ENCODE data around the gene C2orf78. TPM values are rescaled to one million over a fixed set of nuclear protein-coding genes. Genes with fewer than 3 reads are reported as not detected.

Gene C2orf78
- total RNA-seq, 1 donor from 2014 or later, result not detected

- no peak for DNase-seq
These were observed 55.8 kb downstream of the C2orf78 start for GRCh38 chr2:73839653-73840411.

DNA sequence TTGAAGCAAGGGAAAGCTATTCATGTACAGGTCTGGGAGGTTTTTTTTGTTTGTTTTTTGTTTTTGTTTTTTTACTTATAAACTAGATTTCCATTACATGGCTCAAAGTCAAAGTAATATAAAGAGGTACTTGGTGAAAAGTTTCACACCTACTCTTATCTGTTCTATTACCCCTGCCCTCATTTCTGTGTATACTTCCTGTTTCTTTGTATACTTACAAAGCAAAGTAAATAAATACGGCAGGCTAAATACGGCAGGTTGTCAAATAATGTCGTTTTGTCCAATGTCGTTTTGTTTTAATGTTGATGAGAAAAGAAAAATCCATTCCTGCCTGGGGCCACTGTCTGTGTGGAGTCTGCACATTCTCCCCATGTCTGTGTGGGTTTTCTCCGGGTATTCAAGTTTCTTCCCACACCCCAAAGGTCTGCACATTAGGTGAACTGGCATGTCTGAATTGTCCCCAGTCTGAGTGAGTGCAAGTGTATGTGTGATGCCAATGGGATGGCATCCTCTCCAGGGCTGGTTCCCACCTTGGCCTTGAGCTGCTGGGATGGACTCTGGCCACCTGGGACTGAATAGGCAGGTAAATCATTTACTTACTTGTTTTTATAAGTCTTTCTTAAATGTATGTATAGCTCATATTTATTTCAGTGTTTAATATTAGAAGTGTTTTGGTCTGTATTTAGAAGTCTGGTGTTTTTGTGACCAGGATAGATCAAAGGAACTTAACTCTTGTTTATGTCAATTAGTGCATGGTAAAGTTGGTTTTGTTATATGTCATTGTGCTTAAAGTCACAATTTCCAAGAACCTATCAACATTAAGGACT, 58.1 kb downstream of the C2orf78 start:
- no peak for DNase-seq

DNA sequence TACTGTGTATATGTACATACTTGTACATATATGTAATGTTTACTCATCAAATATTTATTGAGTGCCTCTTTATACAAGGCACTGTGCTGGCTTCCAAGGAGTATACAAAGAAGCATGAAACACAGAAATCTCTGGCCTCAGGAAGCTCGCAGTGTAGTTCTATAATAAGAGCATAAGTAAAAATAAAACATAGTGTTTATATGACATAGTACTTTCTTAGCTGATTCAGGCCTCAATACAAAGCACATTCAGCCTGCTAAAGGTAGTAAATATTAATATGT, 58.7 kb downstream of the C2orf78 start:
- no peak for DNase-seq

- DNase-seq, result no peak
These were observed 60.1 kb downstream of the C2orf78 start for GRCh38 chr2:73844087-73844486.

GRCh38 chr2:73850009-73850408, 66.0 kb downstream of the C2orf78 start:
- DNase-seq, result no peak

- no peak for DNase-seq
These were observed 67.3 kb downstream of the C2orf78 start for GRCh38 chr2:73851274-73851673.

DNA sequence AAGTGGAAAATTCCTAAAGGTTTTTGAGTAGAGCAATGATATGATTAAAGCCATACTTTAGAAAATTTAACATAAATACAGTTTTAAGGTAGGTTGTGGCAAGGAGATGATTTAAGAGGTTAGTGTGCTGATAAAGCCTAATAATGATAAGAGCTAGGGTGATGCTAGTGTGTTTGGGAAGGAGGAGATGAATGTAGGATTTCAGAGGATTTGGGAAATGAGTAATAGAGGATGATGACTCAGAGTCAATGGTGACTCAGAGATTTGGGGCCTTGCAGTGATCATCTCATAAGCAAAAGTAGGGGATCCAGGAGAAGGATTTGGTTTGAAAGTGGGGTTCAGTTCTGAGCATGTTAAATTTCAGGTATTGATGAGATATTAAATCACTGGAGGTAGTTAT, 68.0 kb downstream of the C2orf78 start:
- DNase-seq, result no peak

DNA sequence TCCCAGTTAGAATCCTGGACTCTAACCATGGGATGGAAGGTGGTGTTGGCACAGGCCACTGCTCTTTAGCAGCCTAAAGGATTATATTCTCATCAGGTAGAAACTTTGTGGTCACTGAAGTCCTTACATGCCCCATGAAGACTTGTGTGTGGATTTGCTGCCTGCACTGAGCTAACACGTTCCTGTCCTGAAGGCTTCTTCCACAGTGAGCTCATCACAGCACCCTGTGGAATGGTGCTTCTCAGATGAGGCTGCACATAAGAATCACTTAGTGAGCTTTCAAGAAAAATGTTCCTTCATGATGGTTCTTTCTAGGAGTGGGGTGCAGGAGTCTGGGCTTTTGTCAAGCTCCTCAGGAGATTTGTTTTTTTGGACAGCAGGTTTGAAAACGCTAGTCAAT, 71.5 kb downstream of the C2orf78 start:
- no peak for DNase-seq

- DNase-seq, result no peak
These were observed 72.2 kb downstream of the C2orf78 start for GRCh38 chr2:73856214-73856613.

DNA sequence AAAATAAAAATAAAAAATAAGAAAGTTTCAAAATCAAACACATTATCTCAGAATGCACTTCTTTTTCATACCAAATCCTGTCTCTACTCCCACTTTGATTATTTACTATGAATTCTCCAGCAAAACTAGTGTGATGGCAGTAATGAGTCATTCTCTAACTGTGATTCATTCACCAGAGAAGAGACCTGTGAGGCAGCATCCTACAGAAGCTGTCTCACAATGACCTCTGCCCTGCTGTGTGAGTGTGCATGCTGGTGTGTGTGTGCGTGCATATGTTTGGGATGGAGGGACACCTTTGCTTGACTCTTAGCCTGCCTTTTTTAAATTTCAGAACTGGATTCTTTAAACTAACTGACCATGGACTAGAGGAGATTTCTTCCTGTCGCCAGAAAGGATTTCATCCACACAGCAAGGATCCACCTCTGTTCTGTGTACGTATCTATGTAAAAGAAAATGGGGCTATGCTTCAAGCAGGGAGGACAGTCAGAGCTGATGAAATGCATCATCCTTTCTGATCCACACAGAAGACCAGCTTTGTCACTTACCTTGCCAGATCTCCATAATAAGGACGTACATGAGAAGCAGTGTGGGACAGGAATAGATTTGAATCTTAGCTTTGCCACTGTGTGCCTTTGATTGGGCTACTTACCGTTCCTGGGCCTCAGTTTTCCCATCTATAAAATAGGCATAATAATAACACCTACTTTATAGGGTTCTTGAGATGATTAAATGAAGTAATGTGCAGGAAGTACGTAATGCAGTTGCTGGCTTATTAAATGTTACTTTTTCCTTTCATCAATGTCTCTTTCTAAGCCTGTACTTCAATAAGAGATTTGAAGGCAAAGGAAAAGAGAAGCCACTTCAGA, 76.0 kb downstream of the C2orf78 start:
- DNase-seq, result no peak

- no peak for DNase-seq
These were observed 79.0 kb downstream of the C2orf78 start for GRCh38 chr2:73862987-73863386.

Other genes starting within 250 kb of the C2orf78 start
- gene NAT8, start 141.8 kb upstream of the C2orf78 start, total RNA-seq, result not detected
- gene TPRKB, start 46.8 kb upstream of the C2orf78 start, total RNA-seq, result 40.2 TPM
- gene DUSP11, start 4.1 kb upstream of the C2orf78 start, total RNA-seq, result 32.3 TPM
- 20.4 TPM for gene STAMBP, start 44.8 kb downstream of the C2orf78 start, total RNA-seq
- 0.62 TPM for gene ACTG2, start 108.8 kb downstream of the C2orf78 start, total RNA-seq
- 45.7 TPM for gene DGUOK, start 142.7 kb downstream of the C2orf78 start, total RNA-seq
- 20.9 TPM for gene TET3, start 200.7 kb downstream of the C2orf78 start, total RNA-seq